H9 (cell line): Measurements from ENCODE around the gene KIF21A. TPM values are rescaled to one million over a fixed set of nuclear protein-coding genes. Genes with fewer than 3 reads are reported as not detected.

Source experiments
- DNase-seq: peaks from one replicate; pipeline ENCODE4 v3.0.0-alpha.2; 2017
- H2AFZ ChIP-seq: one replicate; pipeline ENCODE4 v1.6.1; 2013; ENCODE audit warnings: mild to moderate bottlenecking, low read length, control low read depth, moderate library complexity
- H2AK5ac ChIP-seq: 2 replicates; pipeline ENCODE4 v1.6.1; 2013; ENCODE audit warnings: low read length, control low read depth, mixed read lengths; ENCODE audit not compliant: insufficient read length
- H2BK120ac ChIP-seq: one replicate; pipeline ENCODE4 v1.6.1; 2013; ENCODE audit warnings: low read depth, mild to moderate bottlenecking, low read length, control low read depth, inconsistent platforms; ENCODE audit not compliant: poor library complexity, severe bottlenecking
- H2BK12ac ChIP-seq: 2 replicates; pipeline ENCODE4 v1.6.1; 2013; ENCODE audit warnings: low read length, control low read depth, mixed read lengths, low read depth; ENCODE audit not compliant: insufficient read length
- H2BK15ac ChIP-seq: 2 replicates; pipeline ENCODE4 v1.6.1; 2013; ENCODE audit warnings: low read depth, low read length, control low read depth
- H2BK20ac ChIP-seq: one replicate; pipeline ENCODE4 v1.6.1; 2013; ENCODE audit warnings: low read depth, mild to moderate bottlenecking, low read length, control low read depth, inconsistent platforms; ENCODE audit not compliant: poor library complexity, severe bottlenecking
- H2BK5ac ChIP-seq: 2 replicates; pipeline ENCODE4 v1.6.1; 2013; ENCODE audit warnings: low read length, control low read depth, mixed read lengths; ENCODE audit not compliant: insufficient read length
- H3K14ac ChIP-seq: 2 replicates; pipeline ENCODE4 v1.6.1; 2013; ENCODE audit warnings: low read length, control low read depth; ENCODE audit not compliant: insufficient read depth
- H3K18ac ChIP-seq: 2 replicates; pipeline ENCODE4 v1.6.1; 2013; ENCODE audit warnings: low read depth, mild to moderate bottlenecking, mixed read lengths, low read length, control low read depth; ENCODE audit not compliant: insufficient read length
- H3K23ac ChIP-seq: 2 replicates; pipeline ENCODE4 v1.6.1; 2013; ENCODE audit warnings: low read length, control low read depth, mixed read lengths, low read depth; ENCODE audit not compliant: insufficient read length
- H3K23me2 ChIP-seq: 2 replicates; pipeline ENCODE4 v1.6.1; 2013; ENCODE audit warnings: low read depth, mild to moderate bottlenecking, mixed read lengths, low read length, control low read depth; ENCODE audit not compliant: insufficient read length, poor library complexity, severe bottlenecking
- H3K27ac ChIP-seq: 2 replicates; pipeline ENCODE4 v1.5.1; 2013; ENCODE audit warnings: low read length, control low read depth, mixed read lengths, low read depth; ENCODE audit not compliant: insufficient read length
- H3K27me3 ChIP-seq: 2 replicates; pipeline ENCODE4 v1.6.1; 2013; ENCODE audit warnings: low read length, control low read depth, inconsistent platforms; ENCODE audit not compliant: insufficient read depth
- H3K4ac ChIP-seq: 2 replicates; pipeline ENCODE4 v1.6.1; 2013; ENCODE audit warnings: low read depth, mild to moderate bottlenecking, control low read depth, inconsistent platforms, low read length, moderate library complexity
- H3K4me1 ChIP-seq: 2 replicates; pipeline ENCODE4 v1.6.1; 2013; ENCODE audit warnings: low read length, control low read depth, inconsistent platforms; ENCODE audit not compliant: insufficient read depth
- H3K4me2 ChIP-seq: 2 replicates; pipeline ENCODE4 v1.6.1; 2013; ENCODE audit warnings: low read length, control low read depth, mixed read lengths; ENCODE audit not compliant: insufficient read length, insufficient read depth
- H3K56ac ChIP-seq: 2 replicates; pipeline ENCODE4 v1.6.1; 2013; ENCODE audit warnings: low read depth, mild to moderate bottlenecking, mixed read lengths, low read length, control low read depth; ENCODE audit not compliant: insufficient read length
- H3K79me1 ChIP-seq: 2 replicates; pipeline ENCODE4 v1.6.1; 2013; ENCODE audit warnings: low read depth, mild to moderate bottlenecking, moderate library complexity, low read length, control low read depth, inconsistent platforms; ENCODE audit not compliant: insufficient read depth, poor library complexity, severe bottlenecking
- H3K79me2 ChIP-seq: 2 replicates; pipeline ENCODE4 v1.6.1; 2013; ENCODE audit warnings: low read length, control low read depth, inconsistent platforms; ENCODE audit not compliant: insufficient read depth
- H3K9ac ChIP-seq: 2 replicates; pipeline ENCODE4 v1.6.1; 2013; ENCODE audit warnings: low read length, control low read depth, mixed read lengths; ENCODE audit not compliant: insufficient read length; ENCODE audit errors: extremely low read depth
- H3K9me3 ChIP-seq: one replicate; pipeline ENCODE4 v1.6.1; 2013; ENCODE audit warnings: low read depth, low read length, inconsistent platforms; ENCODE audit not compliant: control insufficient read depth
- H3T11ph ChIP-seq: one replicate; pipeline ENCODE4 v1.6.1; 2013; ENCODE audit warnings: mild to moderate bottlenecking, low read length, control low read depth, inconsistent platforms
- H4K20me1 ChIP-seq: one replicate; pipeline ENCODE4 v1.6.1; 2013; ENCODE audit not compliant: control insufficient read depth, insufficient read length, insufficient read depth
- H4K5ac ChIP-seq: 2 replicates; pipeline ENCODE4 v1.6.1; 2013; ENCODE audit warnings: low read depth, mild to moderate bottlenecking, mixed read lengths, low read length, control low read depth; ENCODE audit not compliant: insufficient read length
- H4K8ac ChIP-seq: replicated peaks from 2 replicates; pipeline ENCODE4 v1.6.1; 2013; ENCODE audit warnings: low read length, control low read depth, mixed read lengths, low read depth; ENCODE audit not compliant: insufficient read length
- H4K91ac ChIP-seq: 2 replicates; pipeline ENCODE4 v1.6.1; 2013; ENCODE audit warnings: low read depth, mild to moderate bottlenecking, moderate library complexity, mixed read lengths, low read length, control low read depth; ENCODE audit not compliant: insufficient read length
- H3K27ac Mint-ChIP-seq, 3 experiments: 2 replicates in 2 of 3; 3 replicates in 1 of 3; pipeline ENCODE4 v1.8.0; 2020 to 2021; ENCODE audit warnings: mixed read lengths in 3 of 3, mild to moderate bottlenecking in 1 of 3, moderate library complexity in 1 of 3
- H3K27me3 Mint-ChIP-seq: 2 replicates; pipeline ENCODE4 v1.8.0; 2021; ENCODE audit warnings: low read depth, mild to moderate bottlenecking, moderate library complexity, mixed read lengths
- H3K36me3 Mint-ChIP-seq, 3 experiments: 2 replicates in 2 of 3; 3 replicates in 1 of 3; pipeline ENCODE4 v1.8.0; 2020 to 2021; ENCODE audit warnings: low read depth in 3 of 3, mixed read lengths in 3 of 3; ENCODE audit not compliant: insufficient read depth in 1 of 3
- H3K4me1 Mint-ChIP-seq, 2 experiments: 2 replicates each; pipeline ENCODE4 v1.8.0; 2020; ENCODE audit warnings: mixed read lengths in 2 of 2
- H3K4me3 Mint-ChIP-seq, 2 experiments: 2 replicates in 1 of 2; 3 replicates in 1 of 2; pipeline ENCODE4 v1.8.0; 2020 to 2021; ENCODE audit warnings: mild to moderate bottlenecking in 2 of 2, mixed read lengths in 2 of 2, moderate library complexity in 1 of 2
- H3K9me3 Mint-ChIP-seq, 2 experiments: 2 replicates in 1 of 2; 3 replicates in 1 of 2; pipeline ENCODE4 v1.8.0; 2020; ENCODE audit warnings: mild to moderate bottlenecking in 2 of 2, mixed read lengths in 2 of 2, moderate library complexity in 1 of 2
- WGBS: extraction: QIAGEN DNeasy Blood & Tissue Kit; methylation state at CpG from one replicate; pipeline ENCODE4 v1.1.7; 2013; ENCODE audit warnings: missing lambda C conversion rate, low lambda C conversion rate, mixed read lengths; ENCODE audit not compliant: insufficient read length; ENCODE audit errors: extremely low coverage; 5-methylcytosine and 5-hydroxymethylcytosine counted together
- total RNA-seq: library from RNA; stranded (reverse); gene quantifications from 2 replicates; pipeline ENCODE4 v1.2.1, GENCODE V29; 2021
- TF ChIP-seq, protein P1 (sequence below): fragments of 200-600 bp; sonication (generic); conservative IDR thresholded peaks from 3 replicates; pipeline ENCODE4 v1.8.0; 2021; ENCODE audit warnings: antibody characterized with exemption, mild to moderate bottlenecking

Gene KIF21A
- total RNA-seq, 1 experiment from 2014 or later = 17.2 TPM

DNA sequence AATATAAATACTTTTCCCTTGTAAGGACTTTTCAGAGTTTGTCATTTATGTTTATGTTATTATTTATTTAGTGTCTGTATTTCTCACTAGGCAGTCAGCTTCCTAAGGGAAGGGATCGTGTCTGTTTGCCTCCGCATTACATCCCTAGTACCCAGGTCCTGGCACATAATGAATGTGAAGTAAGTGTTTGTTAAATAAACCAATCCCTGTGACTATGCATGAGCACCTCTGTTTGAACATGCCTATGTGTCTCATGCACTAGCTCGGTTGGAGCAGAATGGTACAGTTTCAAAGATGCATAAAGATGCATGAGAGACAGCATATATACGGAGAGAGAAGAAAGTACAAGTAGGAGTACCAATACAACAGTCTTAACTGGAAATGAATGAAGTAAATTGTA is 99.3 kb downstream of the KIF21A start:
- Histone ChIP-seq H4K20me1 (no peaks in the 10 kb centered on the region), H3K56ac (no peak overlapping the region), H3K27ac (no peak overlapping the region), H3K18ac (no peak overlapping the region), H3K4me1 (no peaks in the 10 kb centered on the region), H2BK15ac (no peak overlapping the region), H4K5ac (no peak overlapping the region), H2BK5ac (no peak overlapping the region), H3K27me3 (no peaks in the 10 kb centered on the region), H2BK20ac (no peak overlapping the region), H3K23ac (no peak overlapping the region), H2AK5ac (no peak overlapping the region), H3K23me2 (no peaks in the 10 kb centered on the region), H3K9ac (no peak overlapping the region), H2BK120ac (no peak overlapping the region), H3K9me3 (no peaks in the 10 kb centered on the region), H3K79me2 (no peaks in the 10 kb centered on the region), H2AFZ (no peak overlapping the region), H4K91ac (no peak overlapping the region), H3K4ac (no peak overlapping the region), H3K14ac (no peak overlapping the region), H3K79me1 (no peaks in the 10 kb centered on the region), H3K4me2 (no peak overlapping the region), H3T11ph (no peak overlapping the region), H4K8ac (no peak overlapping the region), H2BK12ac (no peak overlapping the region)
- H3K4me3 Mint-ChIP-seq = no peak overlapping the region
- peaks cover 4 to 10% (median 8%) of the 10 kb centered on the region in 3 experiments; a peak in 6 of 7 replicates for H3K36me3 Mint-ChIP-seq
- H3K27ac Mint-ChIP-seq = no peak overlapping the region; a peak in 1 of 7 replicates
- peaks cover 10% of the 10 kb centered on the region in 2 experiments for H3K4me1 Mint-ChIP-seq
- no CpG with 5 or more reads among the region's 4 CpGs for WGBS
- no peak for DNase-seq
- TF ChIP-seq, protein P1, sequence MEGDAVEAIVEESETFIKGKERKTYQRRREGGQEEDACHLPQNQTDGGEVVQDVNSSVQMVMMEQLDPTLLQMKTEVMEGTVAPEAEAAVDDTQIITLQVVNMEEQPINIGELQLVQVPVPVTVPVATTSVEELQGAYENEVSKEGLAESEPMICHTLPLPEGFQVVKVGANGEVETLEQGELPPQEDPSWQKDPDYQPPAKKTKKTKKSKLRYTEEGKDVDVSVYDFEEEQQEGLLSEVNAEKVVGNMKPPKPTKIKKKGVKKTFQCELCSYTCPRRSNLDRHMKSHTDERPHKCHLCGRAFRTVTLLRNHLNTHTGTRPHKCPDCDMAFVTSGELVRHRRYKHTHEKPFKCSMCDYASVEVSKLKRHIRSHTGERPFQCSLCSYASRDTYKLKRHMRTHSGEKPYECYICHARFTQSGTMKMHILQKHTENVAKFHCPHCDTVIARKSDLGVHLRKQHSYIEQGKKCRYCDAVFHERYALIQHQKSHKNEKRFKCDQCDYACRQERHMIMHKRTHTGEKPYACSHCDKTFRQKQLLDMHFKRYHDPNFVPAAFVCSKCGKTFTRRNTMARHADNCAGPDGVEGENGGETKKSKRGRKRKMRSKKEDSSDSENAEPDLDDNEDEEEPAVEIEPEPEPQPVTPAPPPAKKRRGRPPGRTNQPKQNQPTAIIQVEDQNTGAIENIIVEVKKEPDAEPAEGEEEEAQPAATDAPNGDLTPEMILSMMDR = no peak
- H3K9me3 Mint-ChIP-seq = no peaks in the 10 kb centered on the region
- H3K27me3 Mint-ChIP-seq = no peaks in the 10 kb centered on the region
